Inflammatory macrophage (primary cell): ENCODE data around the gene SGMS1.
"Not testable (repeated sequence)": the region's sequence is repeated elsewhere in the genome, so short reads cannot be mapped to it uniquely, and the experiment has no call there.

Experiments used
- DNase-seq, 2 donors: peaks; one replicate each; pipeline ENCODE4 v3.0.0-alpha.2; 2020 to 2022

SGMS1 gene

DNA sequence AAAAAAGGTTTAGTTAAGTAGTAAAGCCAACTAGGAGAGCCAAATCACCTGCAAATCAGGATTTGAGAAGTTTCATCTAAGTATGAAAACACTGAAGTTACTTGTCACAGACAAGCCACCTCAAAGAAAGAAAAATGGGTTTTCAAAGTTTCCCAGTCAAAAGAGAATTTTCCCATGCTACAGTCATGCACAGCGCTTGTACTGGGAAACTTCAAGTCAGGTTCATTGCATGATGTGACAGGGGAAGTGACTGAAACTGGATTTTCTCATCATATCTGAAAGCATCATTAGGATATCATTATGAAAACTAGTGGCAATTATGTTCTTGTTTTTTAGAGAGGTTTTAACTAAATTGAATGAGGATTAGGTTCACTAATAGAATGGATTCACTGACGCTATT lies 167.0 kb downstream of the SGMS1 start:
- DNase-seq: peak in 1 of 2 donors; percentile 14

DNA sequence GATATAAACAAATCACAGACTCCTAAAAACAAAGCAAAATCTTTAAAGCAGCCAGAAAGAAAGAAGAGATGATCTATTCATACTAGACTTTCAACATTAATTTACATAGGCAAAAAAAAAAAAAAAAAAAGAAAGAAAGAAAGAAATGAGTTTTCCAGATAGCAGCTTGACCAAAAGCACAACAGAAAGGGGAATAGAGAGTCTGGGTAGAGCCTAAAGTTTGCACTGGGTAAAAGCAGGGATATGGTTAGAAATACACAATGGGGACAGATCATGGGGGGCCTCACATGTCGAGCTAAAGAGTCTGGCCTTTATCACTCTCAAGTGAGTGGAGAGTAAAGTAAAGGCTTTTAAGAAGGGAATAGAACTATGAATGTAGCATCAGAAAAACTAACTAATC lies 169.8 kb downstream of the SGMS1 start:
- no peak for DNase-seq

DNA sequence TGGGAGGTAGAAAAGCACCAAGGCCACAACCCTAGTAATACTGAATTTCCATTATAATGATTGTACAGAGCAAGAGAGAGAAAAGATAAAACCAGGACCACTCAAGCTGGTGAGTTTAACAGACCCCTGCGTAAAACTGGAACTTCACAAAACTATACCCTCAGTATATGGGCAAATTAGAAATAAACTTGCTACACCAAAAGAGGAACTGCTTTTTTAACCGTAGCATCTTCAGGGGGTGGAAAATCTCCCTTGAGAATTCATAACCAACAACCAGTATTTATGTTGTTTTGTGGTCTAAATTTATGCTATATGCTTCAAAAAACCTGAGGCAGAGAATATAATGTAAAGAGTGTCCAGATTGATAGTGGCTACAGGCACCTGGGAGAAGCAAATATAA lies 171.2 kb downstream of the SGMS1 start:
- peak in 1 of 2 donors; percentile 27 for DNase-seq

DNA sequence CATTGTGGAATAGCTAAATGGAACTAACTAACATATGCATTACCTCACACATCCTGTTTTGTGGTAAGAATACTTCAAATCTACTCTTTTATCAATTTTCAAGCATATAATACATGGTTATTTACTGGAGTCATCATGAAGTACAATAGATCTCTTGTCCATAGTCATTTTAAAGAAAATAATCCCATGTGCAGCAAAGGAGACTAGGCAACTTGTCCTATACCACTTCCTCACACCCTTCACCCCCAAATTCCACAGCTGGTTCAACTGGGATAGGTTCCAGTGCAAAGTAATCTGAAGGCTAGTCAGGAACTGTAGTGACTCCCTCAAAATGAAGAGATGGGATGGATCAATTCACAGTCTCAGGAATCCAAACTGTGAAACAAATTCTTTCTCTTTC lies 176.1 kb downstream of the SGMS1 start:
- no peak for DNase-seq

DNA sequence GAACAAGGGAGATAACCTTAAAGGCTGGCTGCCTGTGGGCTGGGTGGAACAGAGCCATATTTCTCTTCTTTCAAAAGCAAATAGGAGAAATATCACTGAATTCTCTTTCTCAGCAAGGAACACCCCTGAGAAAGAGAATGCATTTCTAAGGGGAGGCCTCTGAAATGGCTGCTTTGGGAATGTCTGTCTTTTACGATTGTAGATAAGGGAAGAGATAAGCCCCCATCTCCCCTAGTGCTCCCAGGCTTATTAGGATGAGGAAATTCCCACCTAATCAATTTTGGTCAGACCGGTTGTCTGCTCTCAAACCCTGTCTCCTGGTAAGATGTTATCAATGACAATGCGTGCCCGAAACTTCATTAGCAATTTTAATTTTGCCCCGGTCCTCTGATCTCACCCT lies 178.0 kb downstream of the SGMS1 start:
- DNase-seq: not testable (repeated sequence)

DNA sequence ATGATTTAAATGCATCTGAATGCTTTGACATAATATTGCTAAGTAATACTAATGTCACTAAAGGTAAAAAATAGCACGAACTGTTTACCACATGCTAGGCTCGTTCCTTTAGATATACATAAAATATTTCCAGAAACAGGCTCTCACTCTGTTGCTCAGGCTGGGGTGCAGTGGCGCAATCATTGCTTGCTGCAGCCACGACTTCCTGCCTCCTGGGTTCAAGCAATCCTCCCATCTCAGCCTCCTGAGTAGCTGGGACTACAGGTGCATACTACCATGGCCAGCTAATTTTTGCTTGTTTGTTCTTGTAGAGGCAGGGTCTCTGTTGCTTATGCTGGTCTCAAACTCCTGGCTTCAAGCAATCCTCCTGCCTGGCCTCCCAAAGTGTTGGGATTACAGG lies 183.3 kb downstream of the SGMS1 start:
- DNase-seq: no peak

DNA sequence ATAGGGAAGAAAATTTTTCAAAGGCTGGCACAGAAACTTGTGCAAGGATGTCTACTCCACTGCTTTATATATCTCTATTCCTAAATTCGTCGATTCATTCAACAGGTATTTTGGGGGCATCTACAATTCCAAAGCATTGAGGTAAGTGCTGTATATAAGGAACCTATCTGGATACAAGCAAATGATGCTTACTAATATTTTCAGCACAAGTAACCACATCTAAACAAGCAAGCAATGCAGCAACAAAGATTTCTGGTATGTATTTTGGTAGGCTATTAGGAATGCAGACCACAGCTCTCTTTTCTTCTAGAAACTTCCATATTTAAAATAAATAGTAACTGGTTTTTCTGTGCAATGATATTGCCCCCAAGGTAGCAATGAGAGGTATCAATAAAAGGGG lies 183.9 kb downstream of the SGMS1 start:
- DNase-seq: no peak

DNA sequence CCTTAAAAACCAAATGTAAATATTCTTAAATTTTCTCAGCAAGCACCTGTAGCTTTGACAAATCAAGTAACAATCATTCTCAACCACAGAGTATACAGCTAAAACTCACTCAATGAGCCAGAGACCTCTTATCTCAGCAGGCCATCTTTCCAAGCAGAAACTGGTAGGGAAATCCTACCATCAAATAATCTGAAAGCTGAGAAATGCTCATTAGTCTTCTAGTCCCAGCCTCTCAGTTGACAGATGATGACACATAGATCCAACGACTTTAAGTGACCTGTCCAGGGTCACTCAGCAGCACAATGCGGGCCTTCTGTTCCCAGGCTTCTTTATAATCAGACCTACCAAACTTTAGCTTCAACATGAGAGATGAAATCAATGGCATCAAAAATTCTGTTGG lies 184.6 kb downstream of the SGMS1 start:
- DNase-seq: no peak

DNA sequence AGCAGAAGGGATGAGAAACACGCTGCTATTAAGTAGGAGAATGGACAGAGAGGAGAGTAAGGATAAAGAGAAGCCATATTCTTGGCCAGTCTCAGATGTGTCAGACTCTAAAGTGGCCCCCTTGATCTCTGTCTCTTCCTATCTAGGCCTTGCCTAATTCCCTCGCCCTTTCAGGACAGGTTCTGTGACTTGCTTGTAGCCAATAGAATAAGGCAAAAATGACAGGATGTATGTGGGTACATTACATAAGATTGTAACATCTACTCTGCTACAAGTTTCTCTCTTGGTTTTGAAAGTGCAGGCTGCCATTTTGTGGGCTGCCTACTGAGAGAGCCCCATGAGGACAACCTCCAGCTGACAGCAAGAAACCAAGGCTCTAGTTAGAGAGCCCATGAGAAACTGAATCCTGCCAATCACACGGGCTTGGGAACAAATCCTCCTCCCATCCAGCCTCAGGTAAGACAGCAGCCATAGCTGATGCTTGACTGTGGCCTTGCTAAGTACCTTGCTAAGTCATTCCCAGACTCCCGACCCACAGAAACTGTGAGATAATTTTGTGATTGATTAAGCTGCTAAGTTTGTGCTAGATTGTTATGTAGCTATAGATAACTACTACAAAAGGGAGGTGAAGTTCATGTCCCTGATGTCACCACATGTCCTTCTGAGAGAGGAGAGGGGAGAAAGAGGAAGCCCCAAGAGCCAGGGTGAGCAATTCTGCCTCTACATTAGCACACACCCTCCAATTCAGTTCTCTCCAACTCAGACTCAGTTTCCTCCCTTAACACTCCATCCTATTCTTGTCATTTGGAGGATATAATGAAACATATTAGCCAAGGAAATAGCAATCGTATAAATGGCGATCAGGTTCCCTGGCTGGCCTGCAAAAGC lies 185.5 kb downstream of the SGMS1 start:
- DNase-seq: peak; percentile 37 to 38

DNA sequence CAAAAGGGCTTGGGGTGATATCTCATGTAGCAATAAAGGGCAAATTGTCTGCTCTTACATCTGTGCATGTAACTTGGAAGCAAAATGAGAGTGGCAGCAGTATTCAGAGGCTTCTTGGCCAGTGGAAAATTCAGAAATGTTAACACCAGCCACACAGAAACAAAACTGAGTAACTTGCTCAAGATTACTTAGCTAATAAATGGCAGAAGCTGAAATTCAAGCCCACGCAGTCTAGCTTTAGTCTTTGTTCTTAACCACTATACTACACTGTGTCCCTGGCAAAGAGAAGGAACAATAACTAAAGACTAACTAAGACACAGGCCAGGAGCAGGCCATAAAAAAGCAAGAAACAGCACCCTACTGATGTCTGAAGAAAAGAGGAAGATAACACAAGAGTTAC lies 186.5 kb downstream of the SGMS1 start:
- DNase-seq: peak; percentile 22 to 41

DNA sequence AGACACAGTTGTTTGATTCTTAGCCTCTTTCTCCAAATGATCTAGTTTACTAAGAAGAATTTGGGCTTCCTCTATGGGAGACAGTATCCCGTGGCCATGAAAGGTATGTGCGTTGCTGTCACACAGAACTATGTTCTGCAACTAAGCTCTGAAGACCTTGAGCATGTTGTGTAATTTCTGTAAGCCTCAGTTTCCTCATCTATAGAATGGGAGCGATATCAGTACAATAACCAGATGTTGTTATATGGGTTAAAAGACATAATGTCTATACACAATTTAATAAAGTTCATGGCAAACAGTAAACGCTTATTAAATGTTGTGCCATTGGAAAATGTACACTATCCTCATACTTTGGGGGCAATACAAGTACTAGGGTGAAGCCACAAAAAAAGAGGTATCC lies 187.0 kb downstream of the SGMS1 start:
- DNase-seq: no peak

DNA sequence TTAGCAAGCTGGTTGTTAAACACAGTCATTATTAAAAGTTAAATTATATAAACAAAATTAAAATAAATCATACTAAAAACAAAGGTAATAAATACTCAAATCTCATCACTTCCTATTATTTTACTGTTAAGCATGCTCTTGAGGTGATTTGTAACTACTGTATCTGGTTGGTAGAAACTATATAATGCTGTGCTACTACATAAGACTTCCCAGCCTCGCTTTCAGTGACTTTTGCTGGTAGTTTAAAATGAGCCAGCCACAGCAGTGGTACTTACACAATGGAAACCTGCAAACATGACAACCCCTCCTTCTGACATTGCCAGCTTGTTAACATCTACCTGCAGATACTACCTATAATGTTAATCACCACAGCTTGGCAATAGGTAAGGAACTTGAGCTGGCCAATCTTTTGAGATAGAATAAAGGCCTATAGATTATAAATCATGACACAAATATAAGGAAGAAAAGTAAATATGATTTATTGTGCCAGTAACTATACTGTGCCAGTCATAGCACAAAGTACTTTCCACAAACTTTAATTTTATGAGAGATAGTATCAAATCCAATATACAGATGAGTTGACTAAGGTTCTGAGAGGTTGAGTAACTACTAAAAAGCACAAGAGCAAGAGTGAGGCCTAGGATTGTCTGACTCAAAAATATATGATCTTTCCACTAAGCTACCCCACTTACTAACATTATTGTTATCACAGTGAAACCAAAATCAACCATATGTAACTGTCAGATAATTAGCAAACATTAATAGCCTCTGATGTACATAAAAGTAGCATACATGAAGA lies 191.3 kb downstream of the SGMS1 start:
- no peak for DNase-seq

DNA sequence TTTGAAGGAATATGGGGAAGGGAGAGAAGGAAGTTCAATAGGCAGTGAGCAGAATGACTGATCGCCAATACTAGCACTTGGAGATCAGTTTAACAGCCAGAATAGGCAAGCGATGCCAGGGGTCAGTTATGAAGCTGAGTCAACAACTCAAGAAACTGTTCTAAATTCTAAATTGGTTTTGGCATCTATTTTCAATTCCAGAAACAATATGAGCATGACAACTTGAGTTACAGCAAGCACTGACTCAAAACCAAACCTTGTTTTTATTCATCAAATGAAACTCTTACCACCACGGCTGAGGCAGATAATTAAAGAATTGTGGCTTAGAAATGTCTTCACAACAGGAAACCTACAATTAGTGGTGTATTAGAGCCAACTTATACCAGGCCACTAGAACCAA lies 192.0 kb downstream of the SGMS1 start:
- DNase-seq: no peak

DNA sequence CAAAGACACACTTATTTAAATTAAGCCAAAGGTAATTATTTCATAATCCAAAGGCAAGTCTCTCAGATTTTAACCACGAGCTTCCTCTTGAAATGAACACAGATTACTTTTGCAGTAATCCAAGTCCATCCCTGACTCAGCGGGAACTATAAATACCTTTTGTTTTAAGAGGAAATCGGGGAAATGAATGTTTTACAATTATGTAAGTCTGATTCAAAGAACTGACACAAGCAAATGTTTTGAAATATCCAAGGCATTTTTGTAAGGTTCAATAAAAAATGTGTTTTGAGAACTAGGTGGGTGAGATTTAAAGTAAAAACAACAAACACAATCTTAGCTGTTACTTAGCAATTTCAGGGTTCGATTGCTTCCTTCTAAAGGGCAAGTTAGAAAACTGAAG lies 192.6 kb downstream of the SGMS1 start:
- peak; percentile 84 to 94 for DNase-seq

DNA sequence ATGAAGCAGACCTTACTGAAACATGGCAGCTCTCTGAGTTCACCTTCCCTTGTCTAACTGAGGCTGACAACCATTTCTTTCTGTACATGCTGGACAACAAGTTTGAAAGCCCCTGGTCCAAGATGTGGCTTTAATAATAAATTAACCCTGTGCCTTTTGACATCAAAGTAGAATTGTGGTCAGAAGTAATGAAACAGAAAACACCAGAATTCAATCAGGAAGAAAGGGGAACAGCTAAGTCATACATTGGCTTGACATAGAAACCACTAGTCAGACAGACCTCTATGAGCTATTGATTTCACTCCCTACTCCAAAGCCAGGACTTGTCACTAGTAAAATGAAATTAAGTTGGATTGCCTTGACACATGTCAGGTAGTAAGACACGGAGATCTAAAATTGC lies 197.3 kb downstream of the SGMS1 start:
- DNase-seq: no peak

DNA sequence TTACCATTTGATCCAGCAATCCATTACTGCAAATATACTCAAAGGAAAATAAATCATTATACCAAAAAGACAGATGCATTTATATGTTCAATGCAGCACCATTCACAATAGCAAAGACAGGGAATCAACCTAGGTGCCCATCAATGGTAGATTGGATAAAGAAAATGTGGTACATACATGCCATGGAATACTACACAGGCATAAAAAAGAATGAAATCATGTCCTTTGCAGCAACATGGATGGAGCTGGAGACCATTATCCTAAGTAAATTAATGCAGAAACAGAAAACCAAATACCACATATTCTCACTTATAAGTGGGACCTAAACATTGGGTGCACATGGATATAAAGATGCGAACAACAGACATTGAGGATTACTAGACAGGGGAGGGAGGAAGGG lies 198.5 kb downstream of the SGMS1 start:
- not testable (repeated sequence) for DNase-seq

DNA sequence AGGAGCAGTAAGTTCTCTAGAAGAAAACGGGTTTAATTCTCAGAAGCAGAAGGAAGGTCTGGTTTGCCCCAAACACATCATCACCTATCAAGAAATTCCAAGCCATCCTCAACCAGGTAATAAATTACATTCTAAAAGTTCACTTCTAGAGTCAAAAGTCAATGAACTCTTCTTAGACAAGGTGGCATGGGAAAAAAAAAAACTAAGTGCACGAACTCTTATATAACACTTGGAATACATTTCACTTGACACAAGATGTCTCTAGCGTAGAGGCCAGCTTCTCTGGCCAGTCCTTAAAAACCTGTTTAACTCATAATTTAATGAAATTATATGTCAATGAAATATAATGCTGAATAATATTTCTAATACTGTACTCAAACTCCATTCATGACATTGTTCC lies 200.3 kb downstream of the SGMS1 start:
- DNase-seq: no peak

DNA sequence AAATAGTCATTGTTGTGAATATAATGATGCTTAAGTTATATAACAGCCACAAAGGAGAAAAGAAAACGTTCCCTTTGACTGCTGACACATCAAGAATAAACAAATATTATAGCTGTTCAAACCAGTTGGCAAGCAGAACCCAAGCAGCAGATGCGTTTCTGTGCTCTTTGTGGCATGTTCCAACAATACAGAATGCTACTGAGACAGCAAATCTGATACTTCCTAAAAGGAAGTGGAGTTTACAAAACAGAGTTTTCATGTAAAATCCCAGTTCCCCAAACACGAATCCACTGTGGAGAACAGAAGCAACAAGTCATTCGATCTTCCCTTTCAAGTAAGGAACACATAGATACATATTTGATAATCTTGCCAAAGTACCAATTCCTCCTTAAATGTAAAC lies 201.5 kb downstream of the SGMS1 start:
- DNase-seq: peak; percentile 65 to 72

DNA sequence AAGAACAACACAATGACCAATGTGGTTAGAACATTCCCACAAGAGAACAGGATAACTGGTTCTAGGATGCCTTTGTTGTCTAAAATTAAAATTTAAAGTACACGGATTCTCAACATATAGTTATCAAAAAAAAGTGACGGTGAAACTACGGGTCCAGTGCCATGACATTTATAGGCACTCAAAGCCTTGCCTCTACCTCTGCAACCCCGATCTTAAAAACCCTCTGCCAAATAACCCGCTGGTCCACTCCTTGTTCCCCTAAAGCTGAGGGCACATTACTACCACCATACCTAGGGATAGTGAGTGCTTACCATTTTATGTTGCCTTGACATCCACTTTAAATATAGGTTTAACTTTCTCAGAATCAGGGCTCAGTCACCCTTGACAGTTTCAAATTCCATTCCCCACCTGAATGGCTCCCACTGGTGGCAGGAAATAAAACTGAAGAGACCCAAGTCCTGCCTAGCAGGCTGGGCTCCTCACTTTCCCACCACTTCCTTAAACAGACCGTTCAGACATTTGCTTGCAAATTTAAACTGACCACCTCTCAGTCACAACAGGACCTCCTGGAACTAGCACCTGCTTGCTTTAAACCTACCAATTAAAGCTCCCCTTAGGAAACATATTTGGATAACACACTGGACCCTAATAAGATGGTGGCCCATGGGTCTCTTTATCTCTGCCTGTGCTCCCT lies 202.6 kb downstream of the SGMS1 start:
- DNase-seq: peak; percentile 72 to 73

DNA sequence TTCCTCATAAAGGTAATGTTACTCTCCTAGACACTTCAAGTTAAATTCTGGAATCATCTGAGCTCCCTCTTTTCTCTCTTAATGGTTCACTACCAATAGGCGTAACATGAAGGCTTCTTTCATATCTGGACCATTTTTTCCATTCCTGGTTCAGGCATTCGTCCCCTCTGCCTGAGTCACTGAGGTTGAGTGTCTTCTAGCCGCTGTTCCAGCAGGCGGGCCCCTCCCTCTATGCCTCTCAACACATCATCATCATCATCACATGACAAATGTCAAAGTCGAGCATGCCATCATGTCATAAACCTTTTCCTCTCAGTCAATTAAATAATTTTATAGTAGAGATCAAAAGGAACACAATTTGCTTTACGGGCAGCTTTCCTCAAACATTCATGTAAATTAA lies 203.6 kb downstream of the SGMS1 start:
- no peak for DNase-seq

DNA sequence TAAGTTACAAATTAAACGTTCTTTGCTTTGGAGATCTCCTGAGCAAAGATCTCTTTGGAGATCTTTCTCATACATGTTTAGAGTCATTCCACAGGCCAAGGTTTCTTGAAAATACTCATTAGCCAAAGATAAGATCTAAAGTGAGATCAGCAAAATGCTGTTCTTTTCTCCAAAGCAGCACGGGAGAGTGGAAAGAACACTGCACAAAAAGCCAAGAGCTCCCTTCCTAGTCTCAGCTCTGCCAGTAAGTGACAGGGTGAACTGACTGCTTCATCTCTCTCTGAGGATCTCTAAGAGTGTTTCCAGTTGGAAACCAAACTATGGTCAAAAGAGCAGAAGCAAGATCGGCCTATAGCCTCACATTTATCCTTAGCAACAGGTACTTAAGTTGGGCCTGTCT lies 204.0 kb downstream of the SGMS1 start:
- DNase-seq: no peak

DNA sequence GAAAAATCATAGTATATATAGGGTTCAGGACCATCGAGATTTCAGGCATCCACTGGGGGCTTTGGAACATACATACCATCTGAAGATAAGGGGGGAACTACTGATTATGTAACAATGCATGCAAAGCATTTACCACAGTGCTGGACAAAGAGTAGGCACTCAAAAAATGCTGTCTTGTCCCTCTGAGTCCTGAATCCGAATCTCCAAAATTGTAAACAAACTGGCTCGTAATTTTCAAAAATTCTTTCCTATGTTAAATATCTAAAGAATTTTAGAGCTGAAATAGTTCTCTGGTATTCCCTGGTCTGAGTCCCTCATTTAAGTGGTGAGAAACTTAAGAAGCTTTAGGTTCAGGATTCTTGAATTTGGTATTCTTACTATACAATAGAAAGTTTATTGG lies 204.7 kb downstream of the SGMS1 start:
- DNase-seq: no peak
